Mesothelial cell of epicardium (in vitro differentiated cells): ENCODE data around the gene MS4A18. TPM values are rescaled to one million over a fixed set of nuclear protein-coding genes. Genes with fewer than 3 reads are reported as not detected.

Experiments used
- DNase-seq, 2 experiments: peaks; one replicate each; pipeline ENCODE4 v3.0.0; 2021; ENCODE audit warnings: low spot score in 2 of 2; ENCODE audit not compliant: unreplicated experiment in 2 of 2
- H3K27ac Mint-ChIP-seq: 2 replicates; pipeline ENCODE4 v1.8.0; 2021; ENCODE audit warnings: mixed read lengths
- H3K27me3 Mint-ChIP-seq: 2 replicates; pipeline ENCODE4 v1.8.0; 2021; ENCODE audit warnings: low read depth, mixed read lengths
- H3K36me3 Mint-ChIP-seq: 2 replicates; pipeline ENCODE4 v1.8.0; 2021; ENCODE audit warnings: mixed read lengths
- H3K4me1 Mint-ChIP-seq: 2 replicates; pipeline ENCODE4 v1.8.0; 2021; ENCODE audit warnings: mixed read lengths
- H3K4me3 Mint-ChIP-seq: 2 replicates; pipeline ENCODE4 v1.8.0; 2021; ENCODE audit warnings: mild to moderate bottlenecking, moderate library complexity, mixed read lengths
- H3K9me3 Mint-ChIP-seq: 2 replicates; pipeline ENCODE4 v1.8.0; 2021; ENCODE audit warnings: mixed read lengths
- CTCF ChIP-seq: fragments of 200-600 bp; sonication (generic); IDR thresholded peaks from one replicate; pipeline ENCODE4 v1.5.0; 2021; ENCODE audit warnings: antibody characterized with exemption; ENCODE audit not compliant: unreplicated experiment
- total RNA-seq: library from RNA; stranded (reverse); gene quantifications from 3 replicates; pipeline ENCODE4 v1.2.1, GENCODE V29; 2021

The MS4A18 gene
- total RNA-seq, 1 donor from 2014 or later, result not detected

DNA sequence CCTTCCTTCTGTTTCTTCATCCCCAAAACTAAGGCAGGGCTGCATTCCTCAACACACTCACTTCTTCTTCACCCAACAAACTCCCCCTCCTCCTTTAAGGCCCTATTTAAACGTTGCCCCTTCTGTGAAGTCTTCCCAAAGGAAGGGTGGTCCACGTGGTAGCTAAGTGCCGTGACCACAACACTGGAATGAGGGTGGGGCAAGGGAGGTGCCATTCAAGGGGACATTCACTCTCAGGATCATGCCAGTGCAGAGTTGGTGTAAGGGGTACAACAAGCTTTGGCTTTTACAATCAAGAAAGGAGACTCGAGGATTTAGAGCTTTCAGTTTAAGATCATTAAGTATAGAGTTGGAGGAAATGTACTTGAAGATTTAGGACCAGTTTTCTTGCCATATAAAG lies 52.6 kb downstream of the MS4A18 start:
- H3K27ac Mint-ChIP-seq, result peak overlapping the region; percentile 1

DNA sequence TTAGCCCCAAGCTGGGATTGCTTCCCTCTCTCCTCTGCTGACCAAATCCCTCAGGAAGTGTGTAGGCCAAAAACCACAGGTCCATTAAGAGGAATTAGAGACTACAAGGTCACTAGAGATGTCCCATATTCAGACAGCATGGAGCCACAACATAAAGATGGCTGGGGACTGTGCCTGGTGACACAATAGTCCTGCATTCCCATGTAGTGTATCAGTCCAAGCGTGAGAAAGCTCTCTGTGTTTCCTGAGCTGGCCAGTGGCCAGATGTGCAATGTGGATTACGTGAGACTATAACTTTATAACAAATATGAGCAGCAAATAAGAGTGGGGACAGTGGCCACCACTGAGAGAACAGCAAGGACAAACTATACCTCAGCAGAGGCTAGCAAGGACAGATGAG lies 53.1 kb downstream of the MS4A18 start:
- no peak for DNase-seq
- peaks cover 25% of the 10 kb centered on the region for H3K4me1 Mint-ChIP-seq
- H3K27ac Mint-ChIP-seq, result peak overlapping the region; percentile 1
- no peak overlapping the region for H3K4me3 Mint-ChIP-seq
- H3K27me3 Mint-ChIP-seq, result peaks cover 4% of the 10 kb centered on the region
- TF ChIP-seq CTCF, result no peak
- H3K9me3 Mint-ChIP-seq, result no peaks in the 10 kb centered on the region
- no peaks in the 10 kb centered on the region for H3K36me3 Mint-ChIP-seq

More for the DNA sequence above, 52.6 kb downstream of the MS4A18 start:
- Mint-ChIP-seq H3K36me3 (no peaks in the 10 kb centered on the region), H3K9me3 (no peaks in the 10 kb centered on the region), H3K4me1 (peaks cover 25% of the 10 kb centered on the region), H3K4me3 (no peak overlapping the region), H3K27me3 (peaks cover 4% of the 10 kb centered on the region)
- no peak for DNase-seq
- TF ChIP-seq CTCF, result no peak

- no peak for DNase-seq
- H3K4me3 Mint-ChIP-seq, result no peak overlapping the region
- no peak overlapping the region for H3K27ac Mint-ChIP-seq
- H3K36me3 Mint-ChIP-seq, result no peaks in the 10 kb centered on the region
- H3K4me1 Mint-ChIP-seq, result peaks cover 17% of the 10 kb centered on the region
- H3K27me3 Mint-ChIP-seq, result peaks cover 4% of the 10 kb centered on the region
- no peak for TF ChIP-seq CTCF
- H3K9me3 Mint-ChIP-seq, result no peaks in the 10 kb centered on the region
These were observed 55.5 kb downstream of the MS4A18 start for GRCh38 chr11:60780065-60780464.

DNA sequence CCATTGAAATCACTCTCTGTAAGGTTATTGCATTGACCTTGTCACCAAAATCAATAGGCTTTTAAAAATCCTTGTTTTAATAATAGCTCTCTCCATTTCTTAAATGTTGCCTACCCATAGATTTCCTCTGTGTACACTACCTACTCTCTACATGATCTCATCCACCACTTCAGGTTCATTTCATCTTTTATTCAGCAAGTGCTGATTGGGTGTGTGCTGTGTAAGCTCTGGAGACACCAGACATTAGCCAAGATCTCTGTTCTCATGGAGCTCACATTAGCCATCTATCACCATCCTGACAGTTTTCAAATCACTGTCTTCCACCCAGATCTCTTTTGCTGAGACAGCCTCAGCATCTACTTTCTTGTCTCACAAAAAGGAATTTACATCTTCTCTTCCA lies 56.3 kb downstream of the MS4A18 start:
- H3K36me3 Mint-ChIP-seq, result no peaks in the 10 kb centered on the region
- DNase-seq, result no peak
- no peak for TF ChIP-seq CTCF
- no peak overlapping the region for H3K4me3 Mint-ChIP-seq
- H3K4me1 Mint-ChIP-seq, result peaks cover 13% of the 10 kb centered on the region
- H3K9me3 Mint-ChIP-seq, result no peaks in the 10 kb centered on the region
- H3K27ac Mint-ChIP-seq, result no peak overlapping the region
- peaks cover 2% of the 10 kb centered on the region for H3K27me3 Mint-ChIP-seq

GRCh38 chr11:60781286-60781980 lies 56.9 kb downstream of the MS4A18 start:
- peaks cover 2% of the 10 kb centered on the region for H3K27me3 Mint-ChIP-seq
- no peak overlapping the region for H3K27ac Mint-ChIP-seq
- H3K4me3 Mint-ChIP-seq, result no peak overlapping the region
- H3K9me3 Mint-ChIP-seq, result no peaks in the 10 kb centered on the region
- no peak for TF ChIP-seq CTCF
- DNase-seq, result no peak
- H3K4me1 Mint-ChIP-seq, result peaks cover 16% of the 10 kb centered on the region
- H3K36me3 Mint-ChIP-seq, result no peaks in the 10 kb centered on the region

DNA sequence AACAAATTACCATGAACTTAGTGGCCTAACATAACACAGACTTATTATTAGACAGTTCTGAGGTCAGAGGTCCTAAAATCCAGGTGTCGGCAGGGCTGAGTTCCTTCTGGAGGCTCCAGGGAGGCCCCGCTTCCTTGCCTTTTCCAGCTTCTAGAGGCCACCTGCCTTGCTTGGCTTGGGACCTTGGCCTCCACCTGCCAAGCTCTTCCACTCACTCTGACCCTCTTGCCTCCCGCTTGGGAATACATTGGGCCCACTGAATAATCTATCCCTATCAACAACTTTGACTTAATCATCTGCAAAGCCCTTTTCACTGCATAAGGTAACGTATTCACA lies 57.4 kb downstream of the MS4A18 start:
- Mint-ChIP-seq H3K27me3 (peaks cover 2% of the 10 kb centered on the region), H3K4me3 (no peak overlapping the region), H3K36me3 (no peaks in the 10 kb centered on the region), H3K27ac (no peak overlapping the region), H3K4me1 (peaks cover 15% of the 10 kb centered on the region), H3K9me3 (no peaks in the 10 kb centered on the region)
- DNase-seq, result no peak
- no peak for TF ChIP-seq CTCF
